ENCODE measurements around the gene ENSA.
"Not testable (repeated sequence)": the region's sequence is repeated elsewhere in the genome, so short reads cannot be mapped to it uniquely, and the experiment has no call there.

Gene ENSA

DNA sequence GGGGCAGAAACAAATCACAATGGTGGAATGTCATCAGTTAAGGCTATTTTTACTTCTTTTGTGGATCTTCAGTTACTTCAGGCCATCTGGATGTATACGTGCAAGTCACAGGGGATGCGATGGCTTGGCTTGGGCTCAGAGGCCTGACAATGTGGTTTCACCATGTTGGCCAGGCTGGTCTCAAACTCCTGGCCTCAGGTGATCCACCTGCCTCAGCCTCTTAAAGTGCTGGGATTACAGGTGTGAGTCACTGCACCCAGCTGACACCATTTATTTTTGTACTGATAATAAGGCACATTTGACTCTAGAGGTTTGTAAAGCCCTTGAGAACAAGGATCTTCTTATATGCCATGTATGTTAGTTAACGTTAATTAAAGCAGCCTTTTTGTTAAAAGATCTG is 48.4 kb downstream of the ENSA start:
- DNase-seq (ENCODE audit: low read depth in 2 of 2), result not testable (repeated sequence)

- no peak for DNase-seq (ENCODE audit: low read depth in 2 of 2)
These were observed 49.3 kb downstream of the ENSA start for GRCh38 chr1:150579945-150580642.

GRCh38 chr1:150579110-150579944 is 50.1 kb downstream of the ENSA start, which contains the start of gene MCL1:
Gene MCL1, minus strand, starts transcription at chr1:150579610. Its CDS starts 80 bp downstream, at chr1:150579530.
- peak; percentile 77 to 81 for DNase-seq (ENCODE audit: low read depth in 2 of 2)

DNA sequence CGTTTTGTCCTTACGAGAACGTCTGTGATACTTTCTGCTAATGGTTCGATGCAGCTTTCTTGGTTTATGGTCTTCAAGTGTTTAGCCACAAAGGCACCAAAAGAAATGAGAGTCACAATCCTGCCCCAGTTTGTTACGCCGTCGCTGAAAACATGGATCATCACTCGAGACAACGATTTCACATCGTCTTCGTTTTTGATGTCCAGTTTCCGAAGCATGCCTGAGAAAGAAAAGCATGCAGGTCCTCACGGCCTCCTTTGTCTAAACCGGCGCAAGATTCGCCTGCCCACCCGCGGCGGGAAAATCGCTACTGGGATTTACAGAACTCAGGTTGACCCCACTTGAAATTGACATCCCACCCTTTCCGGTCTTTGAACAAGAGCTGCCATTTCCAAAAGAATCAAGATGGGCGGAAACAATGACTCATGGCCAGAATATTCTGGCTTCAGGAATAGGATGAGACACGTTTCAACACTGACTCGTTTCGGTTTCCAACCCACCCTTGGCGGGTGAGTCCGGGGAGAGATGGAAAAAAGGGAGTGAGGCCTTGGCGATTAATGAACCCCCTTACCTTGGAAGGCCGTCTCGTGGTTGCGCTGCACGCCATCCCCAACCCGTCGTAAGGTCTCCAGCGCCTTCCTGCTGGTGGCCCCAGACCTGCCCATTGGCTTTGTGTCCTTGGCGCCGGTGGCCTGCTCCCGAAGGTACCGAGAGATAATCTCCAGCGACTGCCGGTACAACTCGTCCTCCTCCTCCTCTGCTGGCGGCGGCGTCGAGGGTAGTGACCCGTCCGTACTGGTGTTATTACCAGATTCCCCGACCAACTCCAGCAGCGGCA is 50.9 kb downstream of the ENSA start:
- DNase-seq (ENCODE audit: low read depth in 2 of 2), result peak in 1 of 2 experiments; percentile 55

- no peak for DNase-seq (ENCODE audit: low read depth in 2 of 2)
These were observed 51.7 kb downstream of the ENSA start for GRCh38 chr1:150577557-150578271.

- no peak for DNase-seq (ENCODE audit: low read depth in 2 of 2)
These were observed 52.4 kb downstream of the ENSA start for GRCh38 chr1:150576794-150577556.

- no peak for DNase-seq (ENCODE audit: low read depth in 2 of 2)
These were observed 53.1 kb downstream of the ENSA start for GRCh38 chr1:150576367-150576711.

- no peak for DNase-seq (ENCODE audit: low read depth in 2 of 2)
These were observed 53.7 kb downstream of the ENSA start for GRCh38 chr1:150575518-150576366.

- DNase-seq (ENCODE audit: low read depth in 2 of 2), result no peak
These were observed 54.3 kb downstream of the ENSA start for GRCh38 chr1:150575072-150575489.

DNA sequence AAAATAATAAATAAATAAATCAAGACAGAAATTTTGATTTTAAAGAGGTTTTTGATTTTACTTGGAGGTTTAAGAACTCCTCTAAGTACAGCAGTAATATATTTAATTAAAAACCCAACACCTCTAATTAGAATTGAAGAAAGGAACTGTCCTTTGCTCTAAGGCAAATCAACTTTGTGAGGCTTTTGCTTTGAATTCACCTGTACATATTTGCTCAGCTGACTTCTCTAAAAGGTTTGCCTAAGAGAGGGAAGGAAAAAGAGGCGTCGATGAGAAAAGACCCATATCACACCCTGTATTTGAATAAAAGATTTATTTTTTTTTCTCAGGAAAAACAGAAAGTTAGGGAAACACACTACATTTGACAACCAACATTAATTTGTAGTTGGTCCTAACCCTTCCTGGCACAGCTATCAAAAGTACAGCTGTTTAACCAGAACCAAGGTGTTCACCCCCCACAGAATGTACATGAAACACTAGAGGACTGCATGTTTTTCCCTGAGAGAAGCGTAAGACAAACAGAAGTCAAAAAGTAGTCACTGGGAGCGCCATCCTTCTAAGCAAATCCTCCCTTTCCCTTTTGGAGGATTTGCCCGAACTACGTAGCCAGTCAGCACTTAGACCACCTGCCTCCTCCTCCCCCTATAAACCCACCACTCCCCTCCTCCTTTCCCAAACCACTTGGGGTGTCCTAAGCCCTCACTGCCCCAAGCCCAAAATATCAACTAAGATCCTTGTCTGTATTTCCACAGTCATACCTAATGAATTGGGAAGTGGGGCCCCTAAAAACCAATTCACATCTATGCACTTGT is 54.9 kb downstream of the ENSA start:
- DNase-seq (ENCODE audit: low read depth in 2 of 2), result no peak

- DNase-seq (ENCODE audit: low read depth in 2 of 2), result not testable (repeated sequence)
These were observed 55.8 kb downstream of the ENSA start for GRCh38 chr1:150573648-150574071.

- no peak for DNase-seq (ENCODE audit: low read depth in 2 of 2)
These were observed 56.3 kb downstream of the ENSA start for GRCh38 chr1:150572918-150573647.

All from stimulated activated CD4-positive, alpha-beta T cell treated with anti-CD3 and anti-CD28 coated beads, Interleukin-12 subunit alpha, Interleukin-12 subunit beta, amount 100 ng/mL, for 24 hours (primary cell).